ENCODE results near the gene ACVR1B.

DNA sequence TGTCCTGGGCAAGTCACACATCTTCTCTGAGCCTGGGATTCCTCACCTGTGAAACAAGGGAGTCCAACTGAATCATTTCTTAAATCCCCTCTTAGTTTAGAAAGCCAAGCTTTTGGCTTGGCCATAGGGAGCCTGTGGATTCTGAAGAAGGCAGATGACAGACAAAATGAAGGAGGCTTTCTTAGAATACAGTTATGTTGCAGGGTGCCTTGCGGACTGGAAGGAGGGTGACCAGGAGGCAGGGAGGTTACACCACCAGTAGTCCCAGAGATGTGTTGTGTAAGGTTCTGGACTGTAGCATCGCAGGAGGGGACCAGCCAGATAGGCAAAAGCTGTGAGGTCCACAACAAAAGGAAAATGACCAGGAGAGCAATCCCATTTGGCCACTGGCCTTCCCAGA lies 8.2 kb upstream of the ACVR1B start:
- TF ChIP-seq, protein P1, sequence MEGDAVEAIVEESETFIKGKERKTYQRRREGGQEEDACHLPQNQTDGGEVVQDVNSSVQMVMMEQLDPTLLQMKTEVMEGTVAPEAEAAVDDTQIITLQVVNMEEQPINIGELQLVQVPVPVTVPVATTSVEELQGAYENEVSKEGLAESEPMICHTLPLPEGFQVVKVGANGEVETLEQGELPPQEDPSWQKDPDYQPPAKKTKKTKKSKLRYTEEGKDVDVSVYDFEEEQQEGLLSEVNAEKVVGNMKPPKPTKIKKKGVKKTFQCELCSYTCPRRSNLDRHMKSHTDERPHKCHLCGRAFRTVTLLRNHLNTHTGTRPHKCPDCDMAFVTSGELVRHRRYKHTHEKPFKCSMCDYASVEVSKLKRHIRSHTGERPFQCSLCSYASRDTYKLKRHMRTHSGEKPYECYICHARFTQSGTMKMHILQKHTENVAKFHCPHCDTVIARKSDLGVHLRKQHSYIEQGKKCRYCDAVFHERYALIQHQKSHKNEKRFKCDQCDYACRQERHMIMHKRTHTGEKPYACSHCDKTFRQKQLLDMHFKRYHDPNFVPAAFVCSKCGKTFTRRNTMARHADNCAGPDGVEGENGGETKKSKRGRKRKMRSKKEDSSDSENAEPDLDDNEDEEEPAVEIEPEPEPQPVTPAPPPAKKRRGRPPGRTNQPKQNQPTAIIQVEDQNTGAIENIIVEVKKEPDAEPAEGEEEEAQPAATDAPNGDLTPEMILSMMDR (IDR thresholded peaks at IDR 0.05; ENCODE audit: insufficient read depth, low read depth, low read length), result no peak
- no peak for TF ChIP-seq EZH2 (IDR thresholded peaks at IDR 0.05; ENCODE audit: insufficient read depth, low read length)

All from astrocyte (in vitro differentiated cells and primary cell).